GM18861 (cell line): ENCODE results near the gene PKD2.
"Not testable (repeated sequence)": the region's sequence is repeated elsewhere in the genome, so short reads cannot be mapped to it uniquely, and the experiment has no call there.

ENCODE experiments used
- ATAC-seq: cut with Tn5 transposase; IDR thresholded peaks from one replicate; pipeline ENCODE4 v1.9.1; 2021; ENCODE audit not compliant: unreplicated experiment

The PKD2 gene

DNA sequence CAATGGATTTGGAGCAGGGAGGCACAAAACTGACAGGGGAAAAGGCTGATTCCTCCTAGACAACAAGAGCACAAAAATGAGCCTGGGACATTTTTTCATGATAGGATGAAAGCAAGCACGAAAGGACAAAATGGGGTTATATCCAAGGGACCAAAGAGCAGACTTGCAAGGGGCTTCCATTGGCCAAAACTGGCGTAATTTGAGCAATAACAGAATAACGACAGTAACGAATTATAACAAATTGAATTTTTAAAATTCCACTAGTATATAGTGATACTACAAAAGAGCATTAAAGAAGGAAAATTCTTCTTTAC is 21.6 kb upstream of the PKD2 start:
- ATAC-seq: no peak

DNA sequence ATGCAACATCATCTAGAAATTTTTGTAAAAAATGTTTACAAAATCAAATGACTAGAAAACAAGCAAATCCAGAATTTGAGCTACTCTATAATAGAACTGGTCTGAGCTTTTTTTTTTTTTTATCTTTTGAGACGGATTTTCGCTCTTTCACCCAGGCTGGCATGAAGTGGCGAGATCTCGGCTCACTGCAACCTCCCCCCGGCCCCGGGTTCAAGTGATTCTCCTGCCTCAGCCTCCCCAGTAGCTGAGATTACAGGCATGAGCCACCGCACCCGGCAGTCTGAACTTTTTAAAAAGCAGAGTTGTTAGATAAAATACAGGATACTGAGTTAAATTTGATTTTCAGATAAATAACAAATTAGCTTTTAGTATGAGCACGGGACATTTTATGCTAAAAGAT is 20.9 kb upstream of the PKD2 start:
- ATAC-seq: no peak

DNA sequence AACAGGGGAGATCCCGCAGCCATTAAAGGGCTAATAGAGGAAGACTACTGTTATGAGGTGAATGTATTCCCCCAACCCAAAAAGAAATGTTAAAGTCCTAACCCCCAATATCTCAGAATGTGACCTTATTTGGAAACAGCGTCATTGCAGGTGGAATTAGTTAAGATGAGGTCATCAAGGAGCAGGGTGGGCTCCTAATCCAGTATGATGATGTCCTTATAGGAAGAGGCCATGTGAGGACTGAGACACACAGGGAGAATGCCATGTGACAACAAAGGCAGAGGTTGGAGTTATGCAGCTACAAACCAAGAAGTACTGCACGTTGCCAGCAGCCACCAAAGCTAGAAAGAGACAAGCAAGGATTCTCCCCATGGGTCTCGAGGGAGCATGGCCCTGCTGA is 17.7 kb upstream of the PKD2 start:
- no peak for ATAC-seq

DNA sequence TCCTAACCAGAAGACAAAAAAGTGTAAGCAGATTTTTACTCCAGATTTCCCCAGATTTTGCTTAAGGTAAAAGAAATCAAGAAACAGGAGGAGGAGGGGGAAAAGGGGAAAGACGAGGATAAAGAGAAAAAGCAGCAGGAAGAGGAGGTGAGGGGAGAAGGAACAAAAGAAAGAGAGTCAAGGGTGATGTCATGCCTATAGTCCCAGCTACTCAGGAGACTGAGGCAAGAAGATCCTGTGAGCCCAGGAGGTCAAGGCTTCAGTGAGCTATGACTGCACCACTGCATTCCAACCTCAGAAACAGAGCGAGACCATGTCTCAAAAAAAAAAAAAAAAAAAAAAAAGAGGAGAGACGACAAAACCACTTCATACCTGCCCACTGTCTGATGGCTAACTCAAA is 12.0 kb upstream of the PKD2 start:
- ATAC-seq: no peak

- ATAC-seq: not testable (repeated sequence)
Measured at GRCh38 chr4:87999191-87999691, 8.2 kb upstream of the PKD2 start.

- no peak for ATAC-seq
Measured at GRCh38 chr4:88001871-88002270, 5.6 kb upstream of the PKD2 start.

DNA sequence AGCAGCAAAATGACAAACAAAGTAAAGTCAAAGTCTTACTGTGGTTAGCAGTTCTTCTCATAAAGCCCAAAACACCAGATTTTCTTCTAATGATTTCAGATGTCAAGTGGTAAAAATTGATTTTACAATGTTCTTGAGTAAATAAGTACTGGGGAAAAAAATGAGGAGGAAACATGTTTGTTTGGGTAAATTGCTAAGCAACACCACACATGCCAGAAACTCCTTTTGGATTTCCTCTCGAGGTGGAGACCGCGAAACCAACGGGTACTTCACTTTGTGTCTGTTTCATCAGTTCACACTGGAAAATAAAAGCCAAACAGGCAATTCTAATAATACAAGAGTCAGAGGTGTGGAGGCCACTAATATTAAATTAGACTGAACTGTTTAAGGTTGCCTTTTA is 4.6 kb upstream of the PKD2 start:
- ATAC-seq: no peak

- no peak for ATAC-seq
Measured at GRCh38 chr4:88003261-88003660, 4.2 kb upstream of the PKD2 start.

GRCh38 chr4:88005076-88005475 is 2.4 kb upstream of the PKD2 start:
- ATAC-seq: no peak

- no peak for ATAC-seq
Measured at GRCh38 chr4:88005946-88006345, 1.5 kb upstream of the PKD2 start.

DNA sequence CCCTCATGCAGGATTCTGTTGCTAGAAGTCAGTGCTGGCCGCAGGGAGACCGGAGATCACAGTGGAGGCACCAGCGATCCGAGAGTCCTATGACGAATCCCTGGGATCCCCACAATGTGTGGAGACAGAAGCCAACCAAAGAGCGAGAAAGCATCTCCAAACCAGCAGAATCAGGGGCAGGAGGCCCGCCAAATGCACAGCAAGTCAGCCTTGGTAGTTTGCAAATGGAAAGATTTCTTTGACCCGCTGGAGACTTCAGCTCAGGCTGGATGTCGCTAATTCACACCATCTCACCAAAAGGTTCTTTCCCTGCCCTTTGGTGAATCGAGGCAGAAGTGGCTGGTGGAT is 505 bp upstream of the PKD2 start:
- no peak for ATAC-seq

GRCh38 chr4:88008122-88008742 is 797 bp downstream of the PKD2 start:
- peak; percentile 14 for ATAC-seq

GRCh38 chr4:88008743-88009171 is 1.3 kb downstream of the PKD2 start:
- ATAC-seq: no peak

DNA sequence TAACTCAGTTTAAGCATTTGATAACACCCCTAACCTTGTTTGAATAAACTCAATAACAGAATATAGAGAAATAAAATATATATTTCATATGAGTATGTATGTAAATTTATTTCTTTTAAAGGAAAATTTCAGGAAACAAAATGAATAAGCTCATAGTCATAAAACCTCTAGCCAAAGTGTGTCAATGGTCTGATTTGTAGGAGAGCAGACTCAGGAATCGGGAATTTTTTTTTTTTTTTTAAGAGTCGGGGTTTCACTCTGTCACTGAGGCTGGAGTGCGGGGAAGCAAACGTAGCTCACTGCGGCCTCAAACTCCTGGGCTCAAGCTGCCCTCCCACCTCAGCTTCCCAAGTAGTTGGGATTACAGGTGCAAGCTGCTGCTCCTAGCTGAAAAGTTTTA is 2.4 kb downstream of the PKD2 start:
- ATAC-seq: no peak

GRCh38 chr4:88010966-88011365 is 3.5 kb downstream of the PKD2 start:
- ATAC-seq: no peak

DNA sequence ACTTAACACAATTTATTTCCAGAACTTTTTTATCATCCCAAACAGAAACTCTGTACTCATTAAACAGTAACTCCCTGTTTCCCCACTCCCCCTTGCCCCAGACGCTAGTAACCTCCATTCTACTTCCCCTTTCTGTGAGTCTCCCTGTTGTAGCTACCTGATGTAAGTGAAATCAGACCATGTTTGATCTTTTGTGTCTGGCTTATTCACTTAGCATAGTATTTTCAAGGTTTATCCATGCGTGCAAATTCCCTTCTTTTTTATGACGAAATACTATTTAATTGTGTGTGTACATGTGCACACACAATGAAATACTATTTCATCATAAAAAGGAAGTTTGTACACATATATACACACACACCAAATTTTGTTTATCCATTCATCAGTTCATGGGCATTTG is 5.2 kb downstream of the PKD2 start:
- ATAC-seq: peak; percentile 75

DNA sequence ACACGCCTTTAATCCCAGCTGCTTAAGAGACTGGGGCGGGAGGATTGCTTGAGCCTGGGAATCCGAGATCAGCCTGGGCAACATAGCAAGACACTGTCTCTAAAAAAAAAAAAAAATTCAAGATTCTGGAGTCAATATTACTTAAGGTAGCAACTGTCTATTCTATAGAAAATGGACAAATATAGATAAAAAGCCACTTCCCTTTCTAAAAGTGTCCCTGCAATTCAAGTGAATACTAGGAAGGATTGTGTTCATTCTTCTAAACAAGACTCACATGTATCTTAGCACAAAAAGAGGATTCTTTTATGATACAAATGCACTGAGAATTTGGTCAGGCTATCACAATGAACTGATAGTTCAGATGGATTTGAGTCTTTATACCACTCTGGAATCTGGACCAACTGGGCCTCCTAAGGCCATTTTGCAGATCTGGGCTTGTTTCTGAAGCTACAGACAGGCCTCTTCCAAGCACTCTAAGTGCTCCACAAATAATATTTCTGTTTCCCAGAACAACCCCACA is 7.0 kb downstream of the PKD2 start:
- ATAC-seq: no peak

DNA sequence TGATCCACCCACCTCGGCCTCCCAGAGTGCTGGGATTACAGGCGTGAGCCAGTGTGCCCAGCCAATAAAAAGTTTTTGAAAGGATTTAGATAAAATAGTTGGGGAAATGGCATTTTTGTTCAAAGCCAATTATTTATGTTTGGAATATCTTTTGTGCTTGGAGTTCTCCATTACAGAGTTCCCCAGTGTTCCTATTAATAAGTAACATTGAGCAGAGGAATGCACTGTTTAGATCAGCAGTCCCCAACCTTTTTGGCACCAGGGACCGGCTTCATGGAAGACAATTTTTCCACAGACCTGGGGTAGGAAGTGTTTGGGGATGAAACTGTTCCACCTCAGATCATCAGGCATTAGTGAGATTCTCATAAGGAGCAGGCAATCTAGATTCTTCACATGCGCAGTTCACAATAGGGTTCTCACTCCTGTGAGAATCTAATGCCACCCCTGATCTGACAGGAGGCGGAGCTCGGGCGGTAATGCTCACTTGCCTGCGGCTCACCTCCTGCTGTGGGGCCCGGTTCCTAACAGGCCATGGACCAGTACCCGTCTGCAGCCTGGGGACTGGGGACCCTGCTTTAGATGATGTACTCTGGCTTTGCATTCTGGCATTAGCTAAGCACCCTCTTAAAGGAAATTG is 8.3 kb downstream of the PKD2 start:
- ATAC-seq: no peak

GRCh38 chr4:88017516-88018297 is 10.3 kb downstream of the PKD2 start:
- ATAC-seq: no peak

DNA sequence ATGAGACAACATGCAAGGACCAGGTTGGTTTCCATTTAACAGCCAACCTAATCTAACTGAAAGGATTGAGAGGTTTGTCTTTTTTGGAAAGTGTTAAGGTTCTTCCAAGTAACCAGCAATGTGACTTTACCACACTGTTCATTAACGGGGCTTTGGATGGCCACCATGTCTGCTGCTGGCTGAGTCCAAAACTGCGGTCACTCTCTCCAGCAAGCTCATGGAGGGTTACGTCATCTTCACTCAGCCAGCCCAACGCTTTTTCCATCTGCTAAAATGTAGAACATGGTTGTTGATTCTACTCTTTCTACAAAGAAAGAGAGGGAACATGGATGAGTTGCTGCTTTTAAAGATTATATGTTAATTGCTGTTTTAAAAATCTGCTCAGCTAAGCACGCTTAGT is 11.0 kb downstream of the PKD2 start:
- no peak for ATAC-seq

DNA sequence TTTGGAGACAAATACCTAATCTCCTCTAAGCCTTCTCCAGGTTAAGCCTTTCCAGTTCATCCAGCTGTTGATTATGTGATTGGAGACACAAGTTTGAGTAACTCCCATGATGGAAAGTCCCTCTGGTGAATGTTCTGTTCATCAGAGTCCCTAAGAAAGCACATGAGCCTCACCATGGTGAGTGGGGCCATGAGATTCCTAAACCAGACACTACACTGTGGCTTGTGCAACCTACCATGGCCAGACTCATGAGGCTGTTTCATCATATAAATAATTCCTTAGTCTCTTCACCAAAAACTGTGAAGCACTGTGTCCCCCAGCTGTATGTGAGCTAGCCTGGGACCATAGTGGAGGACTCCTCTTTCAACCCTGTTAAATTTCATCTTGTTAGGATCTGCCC is 14.4 kb downstream of the PKD2 start:
- ATAC-seq: no peak

DNA sequence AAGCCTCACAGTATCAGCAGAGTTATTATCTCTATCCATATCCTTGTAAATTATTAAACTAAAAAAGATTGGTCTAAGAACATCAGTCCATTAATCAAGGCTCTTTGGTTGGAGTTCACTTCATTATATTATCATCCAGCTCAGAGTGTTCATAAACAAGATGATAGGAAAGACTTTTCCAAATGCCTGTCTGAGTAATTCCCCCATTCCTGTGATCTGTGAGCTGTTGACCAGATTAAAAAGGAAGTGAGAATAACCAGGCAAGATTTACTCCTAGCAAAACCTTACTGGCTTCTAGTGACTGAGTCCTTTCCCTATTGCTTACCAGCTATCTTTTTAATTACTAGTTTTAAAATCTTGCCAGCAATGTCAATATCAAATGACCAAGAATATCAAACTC is 14.9 kb downstream of the PKD2 start:
- no peak for ATAC-seq
